HTR-8/SVneo (cell line): Measurements from ENCODE around the gene CCNQ.

Experiments
- DNase-seq: peaks from one replicate; pipeline ENCODE4 v3.0.0; 2011; ENCODE audit warnings: low spot score, mixed read lengths; ENCODE audit not compliant: insufficient read length
- FAIRE-seq: peaks from 2 replicates; lab custom pipeline; 2011; peaks lifted over from hg19 to GRCh38; lab: Jason Lieb, UNC

Gene CCNQ

GRCh38 chrX:153549231-153549630 is 49.7 kb downstream of the CCNQ start:
- FAIRE-seq = no peak

GRCh38 chrX:153547195-153547594 is 51.7 kb downstream of the CCNQ start:
- no peak for FAIRE-seq

More at GRCh38 chrX:153549231-153549630, 49.7 kb downstream of the CCNQ start:
- no peak for DNase-seq

GRCh38 chrX:153546386-153546785 is 52.6 kb downstream of the CCNQ start:
- no peak for DNase-seq
- no peak for FAIRE-seq

More at GRCh38 chrX:153547195-153547594, 51.7 kb downstream of the CCNQ start:
- no peak for DNase-seq

GRCh38 chrX:153544727-153545126 is 54.2 kb downstream of the CCNQ start:
- FAIRE-seq = no peak
- DNase-seq = no peak

GRCh38 chrX:153539979-153540358 is 59.0 kb downstream of the CCNQ start:
- FAIRE-seq (no peak), DNase-seq (no peak)

GRCh38 chrX:153539171-153539978 is 59.6 kb downstream of the CCNQ start:
- peak; percentile 63 for DNase-seq
- FAIRE-seq = peak; percentile 49

GRCh38 chrX:153538424-153538823 is 60.5 kb downstream of the CCNQ start:
- FAIRE-seq = no peak

More at GRCh38 chrX:153538424-153538823, 60.5 kb downstream of the CCNQ start:
- DNase-seq = no peak
